Glutamatergic neuron (in vitro differentiated cells): ENCODE results near the gene PNO1. TPM values are rescaled to one million over a fixed set of nuclear protein-coding genes. Genes with fewer than 3 reads are reported as not detected.
A peak's percentile ranks its signal among the peaks of the same experiment; 100 is the strongest.

Experiments
- DNase-seq: peaks from one replicate; pipeline ENCODE4 v3.0.0; 2022
- H3K27ac Mint-ChIP-seq: one replicate; pipeline ENCODE4 v1.8.0; 2020; ENCODE audit warnings: mild to moderate bottlenecking, mixed read lengths, inconsistent platforms; ENCODE audit not compliant: unreplicated experiment
- H3K27me3 Mint-ChIP-seq: one replicate; pipeline ENCODE4 v1.8.0; 2020; ENCODE audit warnings: mild to moderate bottlenecking, moderate library complexity, mixed read lengths, inconsistent platforms; ENCODE audit not compliant: unreplicated experiment
- H3K36me3 Mint-ChIP-seq: one replicate; pipeline ENCODE4 v1.8.0; 2020; ENCODE audit warnings: mild to moderate bottlenecking, mixed read lengths, inconsistent platforms; ENCODE audit not compliant: unreplicated experiment
- H3K4me1 Mint-ChIP-seq: one replicate; pipeline ENCODE4 v1.8.0; 2020; ENCODE audit warnings: mild to moderate bottlenecking, low read depth, mixed read lengths, inconsistent platforms; ENCODE audit not compliant: unreplicated experiment
- H3K4me3 Mint-ChIP-seq: one replicate; pipeline ENCODE4 v1.8.0; 2020; ENCODE audit warnings: mild to moderate bottlenecking, mixed read lengths, inconsistent platforms; ENCODE audit not compliant: unreplicated experiment
- H3K9me3 Mint-ChIP-seq: one replicate; pipeline ENCODE4 v1.8.0; 2020; ENCODE audit warnings: mild to moderate bottlenecking, moderate library complexity, mixed read lengths, inconsistent platforms; ENCODE audit not compliant: unreplicated experiment
- CTCF ChIP-seq: fragments of 200-600 bp; sonication (generic); IDR thresholded peaks from one replicate; pipeline ENCODE4 v1.5.0; 2021; ENCODE audit not compliant: partially characterized antibody, unreplicated experiment
- total RNA-seq: library from RNA; stranded (reverse); fragmentation: NEBNext Ultra II Directional; extraction: Animal tissue kit (Norgen Biotek cat#: 25700); gene quantifications from one replicate; pipeline ENCODE4 v1.2.1, GENCODE V29; 2021; ENCODE audit not compliant: unreplicated experiment

The PNO1 gene
- total RNA-seq, 1 donor from 2014 or later, result 11.0 TPM

- Mint-ChIP-seq H3K4me3 (no peak overlapping the region), H3K27me3 (no peaks in the 10 kb centered on the region), H3K9me3 (no peaks in the 10 kb centered on the region), H3K27ac (no peak overlapping the region), H3K4me1 (peaks cover 7% of the 10 kb centered on the region), H3K36me3 (no peaks in the 10 kb centered on the region)
- no peak for DNase-seq
- no peak for TF ChIP-seq CTCF
These were observed 56.7 kb downstream of the PNO1 start for GRCh38 chr2:68214381-68214780.

- no peaks in the 10 kb centered on the region for H3K36me3 Mint-ChIP-seq
- no peak overlapping the region for H3K27ac Mint-ChIP-seq
- peaks cover 2% of the 10 kb centered on the region for H3K9me3 Mint-ChIP-seq
- peaks cover 9% of the 10 kb centered on the region for H3K4me1 Mint-ChIP-seq
- no peaks in the 10 kb centered on the region for H3K27me3 Mint-ChIP-seq
- no peak overlapping the region for H3K4me3 Mint-ChIP-seq
- no peak for TF ChIP-seq CTCF
- DNase-seq, result no peak
These were observed 59.0 kb downstream of the PNO1 start for GRCh38 chr2:68216454-68217310.

DNA sequence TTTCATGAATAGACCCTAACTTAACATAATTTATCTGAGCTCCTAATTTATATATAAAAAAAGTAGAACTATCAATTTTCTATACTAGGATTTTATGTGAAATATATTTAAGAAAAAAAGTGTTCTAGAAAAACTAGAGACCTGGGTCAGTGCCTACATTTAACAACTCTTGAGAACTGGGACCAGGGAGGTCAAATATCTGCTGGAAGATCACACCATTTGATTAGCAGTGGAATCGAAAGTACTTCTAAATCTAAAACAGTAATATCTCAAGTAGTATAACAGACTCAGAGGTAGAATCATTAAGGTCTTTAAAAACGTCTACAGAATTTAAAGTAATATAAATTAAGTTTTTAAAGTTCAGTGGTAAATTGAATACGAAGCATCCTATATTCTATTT is 60.0 kb downstream of the PNO1 start:
- Mint-ChIP-seq H3K4me3 (no peak overlapping the region), H3K27ac (no peak overlapping the region), H3K4me1 (peaks cover 14% of the 10 kb centered on the region), H3K36me3 (no peaks in the 10 kb centered on the region), H3K9me3 (peaks cover 2% of the 10 kb centered on the region), H3K27me3 (no peaks in the 10 kb centered on the region)
- no peak for TF ChIP-seq CTCF
- no peak for DNase-seq

DNA sequence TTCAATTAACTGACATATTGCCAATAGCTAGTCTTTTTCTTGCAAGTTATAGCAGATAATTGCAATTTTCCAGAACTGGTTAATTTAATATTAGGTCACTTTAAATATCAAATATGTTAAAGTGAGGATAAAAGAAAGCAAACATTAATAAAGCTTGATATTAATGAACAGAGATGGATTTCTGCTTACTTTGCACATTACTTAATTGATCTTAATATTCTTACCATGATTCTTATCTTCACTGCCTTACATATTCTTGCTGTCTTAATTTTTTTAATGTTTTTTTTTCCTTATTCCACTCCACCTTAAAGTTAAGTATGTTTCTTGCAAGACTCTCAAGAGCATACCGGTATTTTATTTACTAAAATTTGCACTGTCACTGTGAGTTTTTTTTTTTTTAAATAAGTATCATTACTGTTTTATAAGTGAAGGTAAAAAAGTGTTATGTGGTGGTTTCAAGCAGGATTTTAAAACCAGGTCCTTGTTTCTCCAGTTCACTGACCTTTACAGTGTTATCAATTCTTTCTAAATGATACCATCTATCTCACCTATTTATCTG is 60.7 kb downstream of the PNO1 start:
- DNase-seq, result no peak
- H3K4me3 Mint-ChIP-seq, result no peak overlapping the region
- H3K9me3 Mint-ChIP-seq, result peaks cover 2% of the 10 kb centered on the region
- no peaks in the 10 kb centered on the region for H3K36me3 Mint-ChIP-seq
- no peak overlapping the region for H3K27ac Mint-ChIP-seq
- H3K4me1 Mint-ChIP-seq, result peaks cover 15% of the 10 kb centered on the region
- H3K27me3 Mint-ChIP-seq, result no peaks in the 10 kb centered on the region
- TF ChIP-seq CTCF, result no peak

GRCh38 chr2:68222287-68222686 is 64.6 kb downstream of the PNO1 start:
- no peak for DNase-seq
- Mint-ChIP-seq H3K27me3 (peaks cover 3% of the 10 kb centered on the region), H3K4me1 (peaks cover 23% of the 10 kb centered on the region), H3K4me3 (no peak overlapping the region), H3K36me3 (no peaks in the 10 kb centered on the region), H3K9me3 (peaks cover 2% of the 10 kb centered on the region), H3K27ac (peak overlapping the region; percentile 74)
- no peak for TF ChIP-seq CTCF
